Fibroblast of the aortic adventitia (primary cell): ENCODE measurements around the gene PTGS1. TPM values are rescaled to one million over a fixed set of nuclear protein-coding genes. Genes with fewer than 3 reads are reported as not detected.
"Not testable (repeated sequence)": the region's sequence is repeated elsewhere in the genome, so short reads cannot be mapped to it uniquely, and the experiment has no call there.

ENCODE experiments used
- DNase-seq: peaks from one replicate; pipeline ENCODE4 v3.0.0-alpha.2; 2010; ENCODE audit warnings: low read depth
- H3K4me3 ChIP-seq: 2 replicates; pipeline ENCODE4 v1.5.1; 2011; ENCODE audit warnings: low read depth, mild to moderate bottlenecking, control low read depth, low read length, moderate library complexity
- total RNA-seq: library from RNA; depleted of rRNA; stranded (reverse); fragments of >200 nt; gene quantifications from 2 replicates; pipeline ENCODE4 v1.2.3, GENCODE V29; 2012; ENCODE audit warnings: low replicate concordance
- TF ChIP-seq, protein P1 (sequence below): IDR thresholded peaks from 2 replicates; pipeline ENCODE4 v1.5.1; 2011; ENCODE audit warnings: mild to moderate bottlenecking, low read length, control low read depth, inconsistent platforms; ENCODE audit not compliant: insufficient read depth

The PTGS1 gene
- 6.3 and 173 TPM in 2 replicates for total RNA-seq

DNA sequence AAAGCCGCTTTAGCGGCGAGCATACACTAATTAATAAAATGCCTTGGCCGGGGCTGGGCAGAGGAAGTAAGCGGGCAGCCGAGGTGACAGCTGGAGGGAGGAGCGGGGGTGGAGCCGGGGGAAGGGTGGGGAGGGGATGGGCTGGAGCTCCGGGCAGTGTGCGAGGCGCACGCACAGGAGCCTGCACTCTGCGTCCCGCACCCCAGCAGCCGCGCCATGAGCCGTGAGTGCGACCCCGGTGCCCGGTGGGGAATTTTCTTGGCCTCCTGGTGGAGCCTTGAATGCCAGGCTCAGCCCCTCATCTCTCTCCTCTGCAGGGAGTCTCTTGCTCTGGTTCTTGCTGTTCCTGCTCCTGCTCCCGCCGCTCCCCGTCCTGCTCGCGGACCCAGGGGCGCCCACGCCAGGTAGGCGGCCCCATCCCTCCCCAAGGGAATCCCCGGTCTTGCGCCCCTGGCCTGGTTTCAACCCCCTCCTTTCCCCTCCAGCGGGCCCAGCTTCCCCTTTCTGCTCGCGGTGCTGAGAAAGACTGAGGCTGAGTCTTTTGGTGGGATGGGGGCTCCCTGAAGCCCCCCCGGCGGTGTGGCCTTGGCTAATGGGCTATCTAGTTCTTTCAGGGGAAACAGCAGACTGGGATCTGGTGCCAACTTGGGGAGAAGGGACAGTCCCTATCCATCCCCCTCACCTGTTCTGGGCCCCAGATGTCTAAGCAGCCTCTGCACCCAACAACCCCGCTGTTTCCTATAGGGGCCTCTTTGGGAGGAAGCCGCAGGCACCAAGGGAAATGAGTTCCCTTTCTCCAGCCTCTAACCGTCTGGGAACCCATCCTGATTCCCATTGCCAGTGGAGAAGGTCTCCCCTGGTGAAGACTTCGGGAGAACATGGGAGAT lies at the start of gene PTGS1:
PTGS1 (plus strand) TSS at position 156 of the 887 bp plus-strand sequence; CDS start at position 217, 61 bp downstream.
- TF ChIP-seq, protein P1, sequence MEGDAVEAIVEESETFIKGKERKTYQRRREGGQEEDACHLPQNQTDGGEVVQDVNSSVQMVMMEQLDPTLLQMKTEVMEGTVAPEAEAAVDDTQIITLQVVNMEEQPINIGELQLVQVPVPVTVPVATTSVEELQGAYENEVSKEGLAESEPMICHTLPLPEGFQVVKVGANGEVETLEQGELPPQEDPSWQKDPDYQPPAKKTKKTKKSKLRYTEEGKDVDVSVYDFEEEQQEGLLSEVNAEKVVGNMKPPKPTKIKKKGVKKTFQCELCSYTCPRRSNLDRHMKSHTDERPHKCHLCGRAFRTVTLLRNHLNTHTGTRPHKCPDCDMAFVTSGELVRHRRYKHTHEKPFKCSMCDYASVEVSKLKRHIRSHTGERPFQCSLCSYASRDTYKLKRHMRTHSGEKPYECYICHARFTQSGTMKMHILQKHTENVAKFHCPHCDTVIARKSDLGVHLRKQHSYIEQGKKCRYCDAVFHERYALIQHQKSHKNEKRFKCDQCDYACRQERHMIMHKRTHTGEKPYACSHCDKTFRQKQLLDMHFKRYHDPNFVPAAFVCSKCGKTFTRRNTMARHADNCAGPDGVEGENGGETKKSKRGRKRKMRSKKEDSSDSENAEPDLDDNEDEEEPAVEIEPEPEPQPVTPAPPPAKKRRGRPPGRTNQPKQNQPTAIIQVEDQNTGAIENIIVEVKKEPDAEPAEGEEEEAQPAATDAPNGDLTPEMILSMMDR = no peak
- H3K4me3 ChIP-seq = peak within 1 kb of the TSS; percentile 84
- DNase-seq = no peak

DNA sequence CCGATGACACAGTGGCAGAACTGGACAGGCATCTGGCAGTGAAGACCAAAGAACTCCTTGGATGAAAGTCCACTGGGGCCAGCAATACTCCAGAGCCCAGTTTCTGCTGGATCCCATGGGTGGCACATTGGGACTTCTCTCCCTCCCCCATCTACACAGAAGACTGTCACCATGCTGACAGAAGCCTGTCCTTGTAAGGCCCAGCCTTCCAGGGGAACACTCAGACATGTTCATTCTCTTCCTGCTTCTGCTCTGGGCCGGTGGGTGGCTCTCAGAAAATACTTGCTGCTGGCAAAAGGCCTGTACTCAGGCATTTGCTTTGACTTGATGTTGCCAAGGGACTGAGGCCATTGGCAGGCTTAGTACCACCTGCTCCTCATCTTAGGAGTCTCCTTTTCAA lies 48.3 kb upstream of the PTGS1 start:
- TF ChIP-seq, protein P1 = no peak
- DNase-seq = no peak
- H3K4me3 ChIP-seq = no peak overlapping the region

GRCh38 chr9:122324665-122325064 lies 46.2 kb upstream of the PTGS1 start:
- H3K4me3 ChIP-seq, DNase-seq: not testable (repeated sequence)

DNA sequence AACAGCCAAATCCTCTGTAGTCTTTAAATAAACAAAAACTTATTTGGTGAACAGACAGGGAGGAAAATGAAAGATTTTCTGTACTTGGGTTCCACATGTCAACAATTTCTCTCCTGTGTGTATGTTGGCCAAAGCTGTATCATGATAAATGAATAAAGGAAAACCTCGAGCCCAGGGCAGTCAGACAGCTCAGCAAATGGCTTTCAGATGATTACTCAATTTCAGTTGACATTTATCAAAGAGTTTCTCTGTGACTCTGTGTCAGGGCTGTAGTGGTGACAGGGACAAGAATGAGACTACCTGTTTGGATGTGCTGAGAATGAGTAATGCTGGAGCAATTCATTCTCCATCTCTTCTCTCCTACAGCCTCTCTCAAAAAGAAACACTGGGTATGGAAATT lies 45.7 kb upstream of the PTGS1 start:
- TF ChIP-seq, protein P1 = no peak
- H3K4me3 ChIP-seq = no peak overlapping the region
- peak; percentile 31 for DNase-seq

- TF ChIP-seq, protein P1 = no peak
- DNase-seq = no peak
- no peak overlapping the region for H3K4me3 ChIP-seq
These were observed 43.6 kb upstream of the PTGS1 start for GRCh38 chr9:122327175-122327574.

- TF ChIP-seq, protein P1 = no peak
- DNase-seq = no peak
- H3K4me3 ChIP-seq = no peak overlapping the region
These were observed 41.2 kb upstream of the PTGS1 start for GRCh38 chr9:122329597-122329996.

DNA sequence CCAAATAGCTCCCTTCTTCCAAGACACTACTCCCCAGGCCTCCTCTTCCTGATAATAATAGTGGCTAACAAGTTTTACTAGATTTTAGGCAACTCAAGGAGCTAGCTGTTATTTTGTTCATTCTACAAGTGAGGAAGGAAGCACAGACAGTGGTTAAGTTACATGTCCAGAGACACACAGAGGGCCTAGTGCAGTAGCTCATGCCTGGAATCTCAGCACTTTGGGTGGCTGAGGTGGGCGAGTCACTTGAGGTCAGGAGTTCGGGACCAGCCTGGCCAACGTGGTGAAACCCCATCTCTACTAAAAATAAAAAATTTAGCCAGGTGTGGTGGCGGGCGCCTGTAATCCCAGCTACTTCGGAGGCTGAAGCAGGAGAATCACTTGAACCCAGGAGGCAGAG lies 40.4 kb upstream of the PTGS1 start:
- H3K4me3 ChIP-seq, DNase-seq: not testable (repeated sequence)

DNA sequence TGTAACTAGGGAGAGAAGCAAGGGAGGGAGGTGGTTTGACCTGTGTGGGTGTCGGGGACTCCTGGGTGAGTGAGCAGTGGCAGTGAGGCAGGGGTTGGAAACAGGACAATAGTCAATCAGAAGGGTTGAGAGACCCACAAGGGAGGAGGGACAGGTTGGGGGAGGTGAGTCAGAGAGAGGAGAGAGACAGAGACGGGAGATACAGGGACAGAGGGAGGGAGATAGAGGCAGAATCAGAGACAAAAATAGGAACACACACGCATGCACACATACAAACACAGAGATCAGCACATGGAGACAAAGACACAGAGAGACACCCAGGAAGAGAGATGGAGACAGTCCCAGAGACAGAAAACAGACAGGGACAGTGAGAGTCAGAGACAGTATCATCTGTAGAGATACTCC lies 39.3 kb upstream of the PTGS1 start:
- no peak overlapping the region for H3K4me3 ChIP-seq
- no peak for DNase-seq
- TF ChIP-seq, protein P1 = no peak
